HG03095 (cell line): ENCODE data around the gene GNAQ.
"Not testable (repeated sequence)": the region's sequence is repeated elsewhere in the genome, so short reads cannot be mapped to it uniquely, and the experiment has no call there.

Source experiments
- ATAC-seq: cut with Tn5 transposase; IDR thresholded peaks from one replicate; pipeline ENCODE4 v1.9.1; 2021; ENCODE audit warnings: moderate library complexity; ENCODE audit not compliant: unreplicated experiment

The GNAQ gene

GRCh38 chr9:77882294-77882693 is 149.3 kb downstream of the GNAQ start:
- ATAC-seq = no peak

- ATAC-seq = not testable (repeated sequence)
Observed at GRCh38 chr9:77881634-77882033, 150.0 kb downstream of the GNAQ start.

DNA sequence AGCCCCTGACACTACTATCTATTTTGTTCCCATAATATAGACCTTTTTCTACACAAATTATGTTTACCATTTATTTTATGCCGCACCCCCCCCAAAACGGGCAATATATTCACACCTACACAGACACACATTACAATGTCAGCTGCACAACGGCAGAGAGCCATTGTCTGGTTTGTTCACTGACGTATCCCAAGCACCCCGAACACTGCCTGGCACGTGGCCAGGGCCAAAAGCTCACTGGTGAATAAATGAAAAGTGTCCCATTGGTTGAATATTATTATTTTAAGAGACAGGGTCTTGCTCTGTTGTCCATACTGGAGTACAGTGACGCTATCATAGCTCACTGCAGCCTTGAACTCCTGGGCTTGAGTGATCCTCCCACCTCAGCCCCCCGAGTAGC is 150.5 kb downstream of the GNAQ start:
- no peak for ATAC-seq

GRCh38 chr9:77879437-77879943 is 152.1 kb downstream of the GNAQ start:
- no peak for ATAC-seq

DNA sequence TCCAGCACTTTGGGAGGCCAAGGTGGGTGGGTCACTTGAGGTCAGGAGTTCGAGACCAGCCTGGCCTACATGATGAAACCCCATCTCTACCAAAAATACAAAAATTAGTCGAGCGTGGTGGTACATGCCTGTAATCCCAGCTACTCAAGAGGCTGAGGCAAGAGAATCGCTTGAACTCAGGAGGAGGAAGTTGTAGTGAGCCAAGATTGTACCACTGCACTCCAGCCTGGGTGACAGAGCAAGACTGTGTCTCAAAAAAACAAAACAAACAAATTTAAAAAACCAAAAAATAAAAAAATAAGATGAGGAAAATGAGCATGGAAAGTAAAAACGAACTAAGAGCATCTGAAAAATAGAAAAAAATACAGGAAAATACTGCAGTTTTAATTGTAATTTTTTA is 152.8 kb downstream of the GNAQ start:
- ATAC-seq = not testable (repeated sequence)

DNA sequence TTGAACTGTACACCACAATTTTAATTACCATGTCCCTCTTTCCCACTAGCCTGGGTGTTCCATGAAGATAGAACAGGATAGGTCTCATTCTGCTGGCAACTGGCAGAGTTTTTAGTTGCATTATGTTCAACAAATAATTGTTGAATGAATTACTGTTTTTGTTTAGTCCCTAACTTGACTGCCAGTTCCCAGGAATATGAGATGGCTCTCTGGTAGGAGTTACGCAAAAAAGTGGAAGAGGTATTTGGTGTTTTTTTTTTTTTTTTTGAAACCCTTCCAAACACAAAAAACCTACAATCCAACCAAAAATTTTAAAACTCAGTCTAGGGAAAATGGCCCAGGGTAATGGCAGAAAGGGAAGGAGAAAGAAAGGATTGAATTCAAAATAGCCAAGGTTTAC is 153.6 kb downstream of the GNAQ start:
- no peak for ATAC-seq

DNA sequence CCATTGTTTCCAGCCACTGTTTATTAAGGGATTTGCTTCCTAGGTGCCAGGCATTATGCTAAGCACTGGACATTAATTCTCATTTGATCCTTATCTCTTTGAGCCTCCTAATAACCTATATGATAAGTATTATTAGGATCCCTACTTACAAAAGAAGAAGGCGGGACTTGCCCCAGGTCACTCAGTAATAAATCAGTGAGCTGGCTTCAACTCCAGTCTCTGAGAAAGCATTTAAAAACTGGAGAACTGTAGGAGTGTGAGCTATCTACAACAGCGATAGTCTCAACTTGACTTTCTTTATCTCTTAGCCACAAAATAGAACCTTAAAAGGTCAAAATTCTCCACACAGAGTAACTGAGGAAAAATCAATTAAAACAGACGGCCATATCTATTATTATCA is 155.0 kb downstream of the GNAQ start:
- ATAC-seq = no peak

DNA sequence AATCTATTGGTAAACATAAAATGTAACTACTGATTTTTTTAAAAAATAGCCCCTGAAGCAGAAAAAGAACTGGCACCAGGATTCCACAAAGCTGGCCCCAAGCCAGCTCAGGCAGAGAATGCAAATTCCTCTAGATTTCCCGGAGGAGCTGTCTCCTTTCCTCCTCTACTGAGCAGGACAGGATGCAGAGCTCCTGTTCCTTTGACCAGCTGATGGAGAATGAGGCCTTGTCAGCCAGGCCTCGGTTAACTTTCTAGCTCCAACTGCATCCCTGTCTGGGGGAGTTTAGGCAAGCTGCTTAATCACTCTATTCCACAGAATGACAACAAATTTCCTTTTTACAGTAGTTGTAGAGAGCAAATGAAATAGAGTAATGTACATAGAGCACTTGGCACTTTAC is 155.5 kb downstream of the GNAQ start:
- no peak for ATAC-seq

- ATAC-seq = no peak
Observed at GRCh38 chr9:77872863-77873262, 158.7 kb downstream of the GNAQ start.

DNA sequence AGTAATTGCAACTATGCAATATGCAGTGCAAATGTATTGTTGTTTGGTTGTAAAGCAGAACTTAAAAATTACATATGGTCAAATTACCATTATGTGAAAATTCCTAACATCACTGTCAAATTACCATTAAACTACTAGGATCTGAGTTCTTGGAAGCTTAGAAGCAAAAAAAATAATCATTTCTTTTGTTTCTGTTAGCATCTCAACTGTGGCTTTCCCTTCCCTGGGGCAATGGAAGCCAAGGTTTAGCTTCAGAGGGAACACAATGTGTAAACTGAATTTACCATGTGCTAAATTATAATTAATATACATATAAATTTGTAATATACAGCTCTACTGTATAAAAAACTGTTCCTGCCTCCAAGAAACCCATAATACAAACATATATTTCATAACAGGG is 159.4 kb downstream of the GNAQ start:
- no peak for ATAC-seq

DNA sequence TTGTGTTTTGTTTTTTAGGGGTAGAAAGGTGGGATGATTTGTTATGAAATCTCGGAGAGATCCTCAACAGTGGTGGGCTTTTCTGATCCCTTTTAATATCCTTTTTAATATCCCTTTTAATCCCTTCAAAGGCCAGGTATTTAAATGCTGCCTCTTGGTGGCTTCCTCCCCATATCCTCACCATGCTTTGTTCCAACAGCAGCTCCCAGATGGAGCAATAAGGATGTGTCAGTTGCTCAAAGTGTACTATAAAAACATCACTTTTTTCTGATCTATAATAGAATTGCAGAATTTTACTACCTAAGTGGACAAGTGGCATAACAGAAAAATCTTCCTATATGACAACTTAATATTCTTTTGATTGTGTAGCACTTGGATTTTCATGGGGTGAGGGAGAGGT is 160.1 kb downstream of the GNAQ start:
- no peak for ATAC-seq

DNA sequence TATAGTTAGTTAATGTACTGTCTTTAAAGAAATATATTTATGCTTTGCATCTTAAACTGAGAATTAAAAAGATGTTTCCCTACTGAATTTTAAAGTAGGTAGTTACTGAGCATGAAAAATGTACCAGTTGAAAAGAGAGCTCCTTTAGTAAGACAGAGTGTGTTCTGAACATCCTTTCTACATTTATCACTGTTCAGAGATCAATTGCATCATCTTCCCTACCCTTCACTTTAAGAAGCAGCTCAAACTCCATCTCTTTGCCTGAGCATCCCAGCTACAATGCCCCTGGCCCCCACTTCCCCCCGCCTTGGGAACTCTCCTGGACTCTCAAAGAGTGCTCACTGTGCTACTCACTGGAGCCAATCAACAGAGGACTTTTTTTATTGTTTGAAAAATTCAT is 164.7 kb downstream of the GNAQ start:
- ATAC-seq = no peak

- no peak for ATAC-seq
Observed at GRCh38 chr9:77865385-77866047, 166.1 kb downstream of the GNAQ start.

DNA sequence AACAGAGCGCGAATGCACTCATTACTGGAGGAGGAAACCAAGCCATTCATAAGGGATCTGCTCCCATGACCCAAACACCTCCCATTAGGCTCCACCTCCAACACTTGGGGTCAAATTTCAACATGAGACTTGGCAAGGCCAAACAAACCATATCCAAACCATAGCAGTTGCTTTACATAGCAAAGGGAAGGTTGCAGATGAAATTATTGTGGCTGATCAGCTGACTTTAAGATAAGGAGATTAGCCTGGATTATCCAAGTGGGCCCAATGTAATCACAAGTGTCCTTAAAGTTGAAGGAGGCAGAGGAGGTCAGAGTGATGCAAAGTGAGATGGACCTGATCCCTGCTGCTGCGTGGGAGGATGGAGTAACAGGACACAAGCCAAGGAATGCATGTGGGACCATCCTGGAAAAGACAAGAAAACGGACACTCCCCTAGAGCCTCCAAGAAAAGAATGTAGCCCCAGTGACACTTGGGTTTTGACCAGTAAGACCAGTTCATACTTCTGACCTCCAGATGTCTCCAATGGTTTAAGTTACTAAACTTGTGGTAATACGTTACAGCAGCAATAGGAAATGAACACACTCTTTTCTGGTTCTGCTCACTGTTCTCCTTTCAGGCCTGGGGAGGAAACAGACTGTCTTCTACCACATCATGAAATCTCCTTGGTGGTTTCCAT is 167.3 kb downstream of the GNAQ start:
- no peak for ATAC-seq

DNA sequence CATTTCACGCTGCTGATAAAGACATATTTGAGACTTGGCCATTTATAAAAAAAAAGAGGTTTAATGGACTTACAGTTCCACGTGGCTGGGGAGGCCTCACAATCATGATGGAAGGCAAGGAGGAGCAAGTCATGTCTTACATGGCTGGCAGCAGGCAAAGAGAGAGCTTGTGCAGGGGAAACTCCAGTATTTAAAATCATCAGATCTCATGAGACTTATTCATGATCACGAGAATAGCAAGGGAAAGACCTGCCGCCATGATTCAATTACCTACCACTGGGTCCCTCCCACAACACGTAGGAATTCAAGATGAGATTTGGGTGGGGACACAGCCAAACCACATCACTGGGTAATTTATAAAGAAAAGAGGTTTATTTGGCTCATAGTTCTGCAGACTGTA is 168.0 kb downstream of the GNAQ start:
- ATAC-seq = not testable (repeated sequence)

DNA sequence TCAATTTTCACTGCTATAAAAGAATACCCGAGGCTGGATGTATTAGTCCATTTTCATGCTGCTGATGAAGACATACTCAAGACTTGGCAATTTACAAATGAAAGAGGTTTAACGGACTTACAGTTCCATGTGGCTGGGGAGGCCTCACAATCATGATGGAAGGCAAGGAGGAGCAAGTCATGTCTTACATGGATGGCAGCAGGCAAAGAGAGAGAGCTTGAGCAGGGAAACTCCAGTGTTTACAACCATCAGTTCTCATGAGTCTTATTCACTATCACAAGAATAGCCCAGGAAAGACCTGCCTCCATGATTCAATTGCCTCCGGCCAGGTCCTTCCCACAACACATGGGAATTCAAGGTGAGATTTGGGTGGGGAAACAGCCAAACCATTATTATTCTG is 170.7 kb downstream of the GNAQ start:
- ATAC-seq = not testable (repeated sequence)

- ATAC-seq = no peak
Observed at GRCh38 chr9:77857513-77858259, 173.9 kb downstream of the GNAQ start.

DNA sequence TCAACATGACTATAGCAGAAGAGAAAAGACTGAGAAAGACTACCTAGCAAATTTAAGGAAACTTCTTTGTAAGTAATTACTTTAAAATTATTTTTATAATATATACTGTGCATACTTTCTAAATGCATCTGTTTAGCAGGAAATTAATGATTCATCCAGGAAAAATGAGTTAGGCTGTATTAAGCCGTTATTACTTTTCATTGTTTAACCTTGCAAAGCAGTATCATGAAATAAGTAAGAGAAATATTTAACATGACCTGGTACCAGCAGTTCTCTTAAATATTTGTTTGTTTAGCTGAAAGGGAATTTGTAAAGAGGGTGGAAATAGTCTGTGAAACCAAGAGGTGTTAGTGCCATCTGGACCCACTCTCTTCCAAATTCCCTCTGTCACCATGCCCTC is 175.0 kb downstream of the GNAQ start:
- no peak for ATAC-seq

- ATAC-seq = no peak
Observed at GRCh38 chr9:77854916-77855311, 176.7 kb downstream of the GNAQ start.

DNA sequence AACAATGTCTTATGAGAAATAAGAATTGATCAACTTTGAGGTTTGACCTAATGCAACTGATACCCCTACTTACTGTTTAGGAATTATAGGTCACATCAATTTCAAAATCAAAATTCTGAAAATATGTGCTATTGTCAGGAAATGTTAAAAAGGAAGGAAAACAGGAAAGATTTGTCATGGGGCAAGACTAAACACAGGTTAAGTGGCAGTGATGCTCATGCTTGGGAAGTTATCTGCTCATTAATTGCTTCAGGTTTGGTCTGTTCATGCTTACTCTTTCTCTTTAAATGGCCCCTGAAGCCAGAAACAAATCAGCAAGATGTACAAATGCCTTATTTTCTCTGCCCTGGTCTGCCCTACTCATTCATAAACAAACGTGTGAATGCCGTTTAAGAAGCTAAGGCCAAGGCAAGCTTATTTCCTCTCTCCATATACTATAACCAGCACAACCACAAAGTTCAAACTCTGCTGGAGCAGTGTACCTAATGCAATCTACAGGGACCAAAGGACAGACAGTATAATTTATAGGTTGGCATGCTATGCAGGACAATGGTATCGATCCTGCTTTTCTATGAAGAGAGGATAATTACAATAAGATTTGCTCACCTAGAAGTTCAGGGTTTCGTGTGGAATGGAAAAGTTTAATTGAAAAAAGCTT is 177.2 kb downstream of the GNAQ start:
- no peak for ATAC-seq

- ATAC-seq = no peak
Observed at GRCh38 chr9:77853716-77854115, 177.9 kb downstream of the GNAQ start.
